ENCODE results near the gene KLHDC8A. TPM values are rescaled to one million over a fixed set of nuclear protein-coding genes. Genes with fewer than 3 reads are reported as not detected.

Gene KLHDC8A
- total and polyA plus RNA-seq, 2 of the 13 experiments (the other 11 are each of a cell fraction or from before 2014, with no cell fraction given): not detected

GRCh38 chr1:205301205-205301821, 55.4 kb downstream of the KLHDC8A start (continued):
- TF ChIP-seq ELK4 (CRISPR knock-in tag; IDR thresholded peaks at IDR 0.05; ENCODE audit: borderline replicate concordance): no peak
- no peak for TF ChIP-seq NFRKB (IDR thresholded peaks at IDR 0.05)
- TF ChIP-seq ZNF138 (CRISPR knock-in tag; IDR thresholded peaks at IDR 0.05; ENCODE audit: low read depth): no peak
- TF ChIP-seq SNAPC2 (CRISPR knock-in tag; IDR thresholded peaks at IDR 0.05): no peak
- no peak for TF ChIP-seq ZNF839 (CRISPR knock-in tag; IDR thresholded peaks at IDR 0.05; ENCODE audit: borderline replicate concordance)
- no peak for TF ChIP-seq HNRNPUL1 (IDR thresholded peaks at IDR 0.05; ENCODE audit: low read depth, low read length)
- no peak for TF ChIP-seq SMYD3 (CRISPR knock-in tag; IDR thresholded peaks at IDR 0.05)
- no peak for TF ChIP-seq LCORL (IDR thresholded peaks at IDR 0.05)
- peak; percentile 99 for TF ChIP-seq LCORL (CRISPR knock-in tag; IDR thresholded peaks at IDR 0.05)
- TF ChIP-seq ZBTB39 (CRISPR knock-in tag; IDR thresholded peaks at IDR 0.05): no peak
- peak; percentile 78; the same call in 1 of the 2 replicates for TF ChIP-seq NCOA2 (CRISPR knock-in tag; IDR thresholded peaks at IDR 0.05)
- 0 out of 2 replicates have a peak, but pooled peaks have one; percentile 38 for TF ChIP-seq ARNT2 (CRISPR knock-in tag; IDR thresholded peaks at IDR 0.05; ENCODE audit: low read depth)
- TF ChIP-seq SETDB1 (CRISPR knock-in tag; IDR thresholded peaks at IDR 0.05; ENCODE audit: borderline replicate concordance): no peak
- TF ChIP-seq TCF12 (IDR thresholded peaks at IDR 0.05): no peak
- 0 out of 2 replicates have a peak, but pooled peaks have one; percentile 34 for TF ChIP-seq TCF12 (CRISPR knock-in tag; IDR thresholded peaks at IDR 0.05)
- no peak for TF ChIP-seq ZNF530 (CRISPR knock-in tag; IDR thresholded peaks at IDR 0.05; ENCODE audit: low read depth)
- no peak for TF ChIP-seq TSC22D2 (CRISPR knock-in tag; IDR thresholded peaks at IDR 0.05; ENCODE audit: borderline replicate concordance)
- TF ChIP-seq SPEN (CRISPR knock-in tag; IDR thresholded peaks at IDR 0.05; ENCODE audit: low read depth): peak; percentile 65; the same call in 1 of the 2 replicates
- no peak for TF ChIP-seq BRD4 (CRISPR knock-in tag; IDR thresholded peaks at IDR 0.05)
- no peak for TF ChIP-seq ZNF205 (CRISPR knock-in tag; IDR thresholded peaks at IDR 0.05)
- no peak for TF ChIP-seq NFE2 (CRISPR knock-in tag; IDR thresholded peaks at IDR 0.05)
- TF ChIP-seq RXRB (CRISPR knock-in tag; IDR thresholded peaks at IDR 0.05; ENCODE audit: borderline replicate concordance): peak; percentile 75; the same call in 1 of the 2 replicates
- TF ChIP-seq ZNF879 (CRISPR knock-in tag; IDR thresholded peaks at IDR 0.05): no peak
- TF ChIP-seq ZFY (CRISPR knock-in tag; IDR thresholded peaks at IDR 0.05): no peak
- peak; percentile 79; the same call in 1 of the 2 replicates for TF ChIP-seq TARDBP (CRISPR knock-in tag; IDR thresholded peaks at IDR 0.05)
- no peak for TF ChIP-seq KLF15 (CRISPR knock-in tag; IDR thresholded peaks at IDR 0.05; ENCODE audit: borderline replicate concordance)
- TF ChIP-seq PHF21A (CRISPR knock-in tag; IDR thresholded peaks at IDR 0.05): peak; percentile 92
- peak; percentile 42; the same call in 1 of the 2 replicates for TF ChIP-seq NR2F2 (IDR thresholded peaks at IDR 0.05; ENCODE audit: borderline replicate concordance, low read depth)
- TF ChIP-seq KMT2B (CRISPR knock-in tag; IDR thresholded peaks at IDR 0.05): 0 out of 2 replicates have a peak, but pooled peaks have one; percentile 19
- peak; percentile 59 for TF ChIP-seq RARA (CRISPR knock-in tag; IDR thresholded peaks at IDR 0.05)
- no peak; the same call in 1 of the 2 replicates for TF ChIP-seq SIX4 (CRISPR knock-in tag; IDR thresholded peaks at IDR 0.05)
- peak; percentile 58; the same call in 1 of the 2 replicates for TF ChIP-seq ZKSCAN1 (IDR thresholded peaks at IDR 0.05; ENCODE audit: low read length)

All from HepG2 (cell line).